Mononuclear cell (primary cell): Measurements from ENCODE around the gene PARD6B. TPM values are rescaled to one million over a fixed set of nuclear protein-coding genes. Genes with fewer than 3 reads are reported as not detected.
"Not testable (repeated sequence)": the region's sequence is repeated elsewhere in the genome, so short reads cannot be mapped to it uniquely, and the experiment has no call there.

Experiments used
- H3K27me3 ChIP-seq: 2 replicates; pipeline ENCODE4 v1.6.0; 2011; ENCODE audit warnings: low read length, control low read depth; ENCODE audit not compliant: insufficient read depth
- H3K4me1 ChIP-seq: 2 replicates; pipeline ENCODE4 v1.5.1; 2011; ENCODE audit warnings: mild to moderate bottlenecking, low read length, control low read depth; ENCODE audit not compliant: insufficient read depth
- H3K4me3 ChIP-seq: 2 replicates; pipeline ENCODE4 v1.5.1; 2011; ENCODE audit warnings: mild to moderate bottlenecking, low read length, moderate library complexity
- H3K9me3 ChIP-seq: 2 replicates; pipeline ENCODE4 v1.5.1; 2011; ENCODE audit warnings: low read depth, mild to moderate bottlenecking, control low read depth, low read length
- total RNA-seq: library from RNA; depleted of rRNA; stranded (reverse); fragments of >200 nt; gene quantifications from one replicate; pipeline ENCODE4 v1.2.3, GENCODE V29; 2012

The PARD6B gene
- total RNA-seq, 1 donor: 4.3 TPM

DNA sequence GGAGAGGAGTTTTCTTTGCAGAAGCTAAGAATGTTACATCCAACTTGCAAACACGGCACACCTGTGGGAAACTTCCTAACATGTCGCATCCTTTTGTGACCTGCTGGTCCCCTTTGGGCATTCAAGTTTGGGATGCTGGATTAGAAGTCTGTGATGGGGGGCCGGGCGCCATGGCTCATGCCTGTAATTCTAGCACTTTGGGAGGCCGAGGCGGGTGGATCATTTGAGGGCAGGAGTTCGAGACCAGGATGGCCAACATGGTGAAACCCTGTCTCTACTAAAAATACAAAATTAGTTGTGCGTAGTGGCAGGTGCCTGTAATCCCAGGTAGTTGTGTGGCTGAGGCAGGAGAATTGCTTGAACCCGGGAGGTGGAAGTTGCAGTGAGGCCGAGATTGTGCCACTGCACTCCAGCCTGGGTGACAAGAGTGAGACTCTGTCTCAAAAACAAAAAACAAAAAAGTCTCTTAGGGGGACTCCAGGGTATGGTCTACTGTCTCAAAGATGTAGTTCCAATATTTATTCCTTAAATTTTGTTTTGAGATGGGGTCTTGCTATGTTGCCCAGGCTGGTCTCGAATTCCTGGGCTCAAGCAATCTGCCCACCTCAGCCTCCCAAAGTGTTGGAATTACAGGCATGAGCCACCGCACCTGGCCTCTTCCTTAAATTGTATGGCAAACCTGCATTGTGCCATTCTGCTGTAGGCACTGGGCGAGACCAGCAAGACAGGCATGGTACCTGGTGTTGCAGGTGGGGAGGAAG, 69.8 kb downstream of the PARD6B start:
- peaks cover 20% of the 10 kb centered on the region for H3K4me1 ChIP-seq
- not testable (repeated sequence) for H3K9me3 ChIP-seq, H3K27me3 ChIP-seq, H3K4me3 ChIP-seq

DNA sequence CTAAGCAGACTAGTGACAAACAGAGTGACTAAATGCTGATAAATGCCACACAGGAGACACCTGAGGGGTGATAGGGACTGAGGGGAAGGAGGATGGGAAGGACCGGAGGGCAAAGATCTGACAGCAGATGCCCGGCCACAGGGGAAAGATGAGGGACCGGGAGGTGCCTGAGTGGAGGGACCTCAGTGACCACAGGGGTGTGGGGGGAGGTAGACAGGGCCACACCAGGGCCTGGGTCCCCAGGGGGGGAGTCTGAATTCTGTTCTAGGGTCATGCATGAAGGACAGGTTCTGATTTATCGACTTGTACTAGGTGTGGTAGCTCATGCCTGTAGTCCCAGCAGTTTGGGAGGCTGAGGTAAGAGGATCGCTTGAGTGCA, 70.4 kb downstream of the PARD6B start:
- peaks cover 24% of the 10 kb centered on the region for H3K4me1 ChIP-seq

DNA sequence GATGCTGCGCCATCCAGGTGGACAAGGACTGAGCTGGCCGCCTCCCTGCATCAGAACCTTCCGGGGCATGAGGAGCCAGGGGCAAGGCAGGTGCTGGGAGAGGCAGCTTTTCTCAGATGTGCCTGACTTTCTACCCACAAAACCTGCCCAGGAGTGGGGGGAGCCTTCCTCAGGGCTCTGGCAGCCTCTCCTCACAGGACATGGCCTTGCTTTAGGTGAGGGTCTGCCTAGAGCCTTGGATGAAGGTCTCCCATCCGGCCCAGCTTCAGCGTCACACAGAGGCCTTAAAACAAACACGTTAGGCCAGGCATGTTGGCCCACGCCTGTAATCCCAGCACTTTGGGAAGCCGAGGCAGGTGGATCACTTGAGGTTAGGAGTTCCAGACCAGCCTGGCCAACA, 70.9 kb downstream of the PARD6B start:
- Histone ChIP-seq H3K9me3 (no peaks in the 10 kb centered on the region), H3K27me3 (no peaks in the 10 kb centered on the region), H3K4me3 (no peak overlapping the region), H3K4me1 (peaks cover 24% of the 10 kb centered on the region)

More for the DNA sequence above, 70.4 kb downstream of the PARD6B start:
- Histone ChIP-seq H3K27me3 (no peaks in the 10 kb centered on the region), H3K9me3 (no peaks in the 10 kb centered on the region), H3K4me3 (no peak overlapping the region)

DNA sequence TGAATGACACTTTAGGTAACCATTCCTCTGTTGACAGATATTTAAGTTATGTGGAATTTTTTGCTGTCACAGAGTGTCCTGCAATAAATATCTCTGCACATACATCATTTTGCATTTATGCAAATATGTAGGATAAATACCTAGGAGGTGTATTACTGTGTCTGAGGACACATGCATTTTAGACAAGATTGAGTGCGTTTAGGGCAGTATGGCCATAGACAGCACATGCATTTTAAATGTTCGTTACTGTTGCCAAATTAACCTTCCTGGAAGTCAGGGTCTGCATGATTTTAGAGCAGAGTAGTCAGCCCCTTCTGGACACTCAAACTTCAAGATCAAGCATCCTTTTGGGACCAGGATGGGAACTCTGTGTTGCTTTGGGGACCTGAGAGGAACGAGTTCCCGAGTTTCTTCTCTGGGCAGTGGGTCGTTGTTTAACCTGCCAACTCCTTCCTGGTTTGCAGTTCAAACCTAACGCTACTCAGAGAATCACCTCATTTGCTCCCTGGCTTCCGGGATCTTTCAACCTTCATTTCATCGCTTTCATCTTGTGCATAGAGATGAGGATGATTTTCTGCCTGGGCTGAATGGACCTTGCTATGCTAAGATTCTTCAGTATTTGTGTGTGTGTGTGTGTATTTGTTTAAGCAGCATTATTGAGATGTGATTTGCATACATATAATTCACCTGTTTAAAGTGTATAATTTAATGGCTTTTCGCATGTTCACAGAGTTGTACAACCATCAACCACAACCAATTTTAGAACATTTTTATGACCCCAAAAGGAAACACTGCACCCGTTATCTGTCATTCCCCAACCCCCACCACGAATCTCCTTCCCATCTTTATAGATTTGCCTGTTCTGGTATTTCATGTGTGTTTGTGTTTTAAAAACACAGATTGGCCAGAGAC, 73.3 kb downstream of the PARD6B start:
- no peaks in the 10 kb centered on the region for H3K27me3 ChIP-seq
- peaks cover 24% of the 10 kb centered on the region for H3K4me1 ChIP-seq
- no peak overlapping the region for H3K4me3 ChIP-seq
- no peaks in the 10 kb centered on the region for H3K9me3 ChIP-seq

DNA sequence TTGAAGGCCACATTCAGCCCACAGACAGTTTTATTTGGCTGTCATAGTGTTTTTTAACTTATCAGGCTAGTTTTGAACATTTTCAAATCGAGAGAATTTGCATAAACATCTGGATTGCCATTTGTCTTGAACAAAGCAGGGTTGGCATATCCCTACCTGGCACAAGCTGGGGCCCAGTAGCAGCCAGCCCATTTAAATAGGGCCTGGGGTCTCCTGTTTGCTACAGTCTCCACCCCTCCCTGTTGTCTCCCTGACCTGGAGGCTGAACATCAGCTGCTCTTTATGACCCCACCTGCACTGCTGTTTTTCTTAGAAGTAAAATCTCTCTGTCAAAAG, 73.9 kb downstream of the PARD6B start:
- no peak overlapping the region for H3K4me3 ChIP-seq
- no peaks in the 10 kb centered on the region for H3K9me3 ChIP-seq
- no peaks in the 10 kb centered on the region for H3K27me3 ChIP-seq
- H3K4me1 ChIP-seq: peaks cover 20% of the 10 kb centered on the region

DNA sequence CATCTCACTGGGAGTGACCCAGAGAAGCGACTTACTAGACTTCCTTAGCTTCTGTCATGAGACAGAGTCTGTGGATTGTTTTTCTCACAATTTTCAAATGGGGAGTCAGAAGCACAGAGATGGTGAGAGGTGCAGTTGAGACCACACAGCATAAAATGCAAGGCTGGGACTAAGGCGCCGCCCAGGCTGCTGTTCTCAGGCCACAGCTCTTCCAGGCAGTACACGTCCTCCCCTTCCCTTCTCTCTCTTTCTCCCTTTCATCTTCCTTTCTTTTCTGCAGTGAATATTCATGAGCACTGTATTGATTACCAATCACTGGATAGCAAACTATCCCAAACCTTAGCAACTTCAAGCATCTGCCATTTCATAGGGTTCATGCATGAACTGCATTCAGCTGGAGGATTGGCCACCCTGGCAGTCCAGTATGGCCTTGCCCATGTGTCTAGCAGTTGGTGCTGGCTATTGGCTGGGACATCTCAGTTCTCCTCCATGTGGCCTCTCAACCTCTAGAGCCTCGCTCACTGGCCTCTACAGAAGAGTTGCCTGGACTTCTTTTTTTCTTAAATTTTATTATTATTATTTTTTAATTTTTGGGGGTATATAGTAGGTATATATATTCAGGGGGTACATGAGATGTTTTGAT, 74.9 kb downstream of the PARD6B start:
- peaks cover 20% of the 10 kb centered on the region for H3K4me1 ChIP-seq
- no peak overlapping the region for H3K4me3 ChIP-seq
- no peaks in the 10 kb centered on the region for H3K27me3 ChIP-seq
- no peaks in the 10 kb centered on the region for H3K9me3 ChIP-seq

Other genes starting within 250 kb of the PARD6B start
- gene PTPN1, start 221.2 kb upstream of the PARD6B start, total RNA-seq: 86.0 TPM
- 0.42 TPM for gene RIPOR3, start 40.0 kb upstream of the PARD6B start, total RNA-seq
- gene BCAS4, start 63.5 kb downstream of the PARD6B start, total RNA-seq: 13.7 TPM
- gene ADNP, start 199.9 kb downstream of the PARD6B start, total RNA-seq: 44.5 TPM
- gene DPM1, start 227.0 kb downstream of the PARD6B start, total RNA-seq: 58.2 TPM
- gene MOCS3, start 227.2 kb downstream of the PARD6B start, total RNA-seq: 3.8 TPM